GM23248 (cell line): ENCODE data around the gene TPI1.

Experiments
- EZH2 ChIP-seq: fragments of 200-600 bp; sonication (generic); IDR thresholded peaks from 2 replicates; pipeline ENCODE4 v1.6.1; 2018; ENCODE audit warnings: antibody characterized with exemption, mild to moderate bottlenecking; ENCODE audit not compliant: insufficient read depth, poor library complexity, severe bottlenecking
- EZH2phosphoT487 ChIP-seq: fragments of 200-600 bp; sonication (generic); IDR thresholded peaks from 2 replicates; pipeline ENCODE4 v1.6.1; 2018; ENCODE audit warnings: antibody characterized with exemption, moderate library complexity, mild to moderate bottlenecking, low read depth; ENCODE audit not compliant: insufficient read depth

- TF ChIP-seq EZH2phosphoT487 (no peak), EZH2 (no peak)
Observed at GRCh38 chr12:6867413-6868210, at the start of gene TPI1.
